HG02981 (cell line): ENCODE results near the gene OVCH1.

Experiments used
- ATAC-seq: cut with Tn5 transposase; IDR thresholded peaks from one replicate; pipeline ENCODE4 v1.9.1; 2021; ENCODE audit warnings: mild to moderate bottlenecking, moderate library complexity; ENCODE audit not compliant: unreplicated experiment

Gene OVCH1, protein sequence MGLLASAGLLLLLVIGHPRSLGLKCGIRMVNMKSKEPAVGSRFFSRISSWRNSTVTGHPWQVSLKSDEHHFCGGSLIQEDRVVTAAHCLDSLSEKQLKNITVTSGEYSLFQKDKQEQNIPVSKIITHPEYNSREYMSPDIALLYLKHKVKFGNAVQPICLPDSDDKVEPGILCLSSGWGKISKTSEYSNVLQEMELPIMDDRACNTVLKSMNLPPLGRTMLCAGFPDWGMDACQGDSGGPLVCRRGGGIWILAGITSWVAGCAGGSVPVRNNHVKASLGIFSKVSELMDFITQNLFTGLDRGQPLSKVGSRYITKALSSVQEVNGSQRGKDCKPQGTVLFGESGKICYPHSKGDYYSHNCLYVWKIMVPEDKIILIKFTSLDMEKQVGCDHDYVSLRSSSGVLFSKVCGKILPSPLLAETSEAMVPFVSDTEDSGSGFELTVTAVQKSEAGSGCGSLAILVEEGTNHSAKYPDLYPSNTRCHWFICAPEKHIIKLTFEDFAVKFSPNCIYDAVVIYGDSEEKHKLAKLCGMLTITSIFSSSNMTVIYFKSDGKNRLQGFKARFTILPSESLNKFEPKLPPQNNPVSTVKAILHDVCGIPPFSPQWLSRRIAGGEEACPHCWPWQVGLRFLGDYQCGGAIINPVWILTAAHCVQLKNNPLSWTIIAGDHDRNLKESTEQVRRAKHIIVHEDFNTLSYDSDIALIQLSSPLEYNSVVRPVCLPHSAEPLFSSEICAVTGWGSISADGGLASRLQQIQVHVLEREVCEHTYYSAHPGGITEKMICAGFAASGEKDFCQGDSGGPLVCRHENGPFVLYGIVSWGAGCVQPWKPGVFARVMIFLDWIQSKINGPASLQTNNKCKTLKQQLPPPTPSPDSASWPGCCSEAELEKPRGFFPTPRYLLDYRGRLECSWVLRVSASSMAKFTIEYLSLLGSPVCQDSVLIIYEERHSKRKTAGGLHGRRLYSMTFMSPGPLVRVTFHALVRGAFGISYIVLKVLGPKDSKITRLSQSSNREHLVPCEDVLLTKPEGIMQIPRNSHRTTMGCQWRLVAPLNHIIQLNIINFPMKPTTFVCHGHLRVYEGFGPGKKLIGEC

GRCh38 chr12:29497588-29497987 lies at the start of gene OVCH1:
Gene OVCH1 (minus strand): TSS chr12:29497686. CDS start chr12:29497686, 0 bp downstream.
- ATAC-seq, result no peak

DNA sequence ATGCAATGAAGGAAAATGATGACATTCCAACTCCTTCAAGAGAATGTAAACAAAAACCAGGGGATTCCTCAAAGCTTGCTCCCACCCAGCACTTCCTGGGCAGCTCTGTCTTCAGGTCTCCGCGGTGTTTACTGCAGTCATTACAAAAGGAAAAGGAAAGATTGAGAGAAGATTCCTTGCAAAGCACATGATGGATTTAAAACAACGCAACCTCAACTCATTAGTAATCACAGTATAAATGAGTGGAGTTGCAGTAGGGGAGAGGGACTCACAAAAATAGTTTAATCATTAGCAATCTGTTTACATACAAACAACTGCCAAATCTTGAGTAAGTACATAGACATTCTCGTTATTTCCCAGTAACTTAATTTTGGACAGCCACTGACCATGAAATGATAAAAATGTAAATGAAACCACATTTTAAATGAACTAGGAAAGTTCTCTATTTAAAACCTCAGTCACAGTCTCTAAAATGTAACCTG lies 49.7 kb upstream of the OVCH1 start:
- no peak for ATAC-seq

- ATAC-seq, result no peak
Measured at GRCh38 chr12:29546000-29546399, 48.5 kb upstream of the OVCH1 start.

DNA sequence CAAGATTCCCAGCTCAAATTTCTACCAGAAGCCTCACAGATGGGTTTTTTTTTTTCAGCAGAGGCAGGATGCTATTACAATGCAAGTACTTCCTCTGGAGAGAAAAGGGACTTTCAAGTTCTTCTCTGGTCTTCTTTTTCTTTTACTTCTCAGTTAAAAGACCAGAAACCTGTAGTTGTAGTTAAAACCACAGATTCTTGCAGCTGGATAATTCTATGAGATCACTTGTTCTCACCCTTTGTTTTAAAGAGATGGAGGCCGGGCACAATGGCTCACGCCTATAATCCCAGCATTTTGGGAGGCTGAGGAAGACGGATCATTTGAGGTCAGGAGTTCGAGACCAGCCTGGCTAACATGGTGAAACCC lies 47.6 kb upstream of the OVCH1 start:
- ATAC-seq, result peak; percentile 74

DNA sequence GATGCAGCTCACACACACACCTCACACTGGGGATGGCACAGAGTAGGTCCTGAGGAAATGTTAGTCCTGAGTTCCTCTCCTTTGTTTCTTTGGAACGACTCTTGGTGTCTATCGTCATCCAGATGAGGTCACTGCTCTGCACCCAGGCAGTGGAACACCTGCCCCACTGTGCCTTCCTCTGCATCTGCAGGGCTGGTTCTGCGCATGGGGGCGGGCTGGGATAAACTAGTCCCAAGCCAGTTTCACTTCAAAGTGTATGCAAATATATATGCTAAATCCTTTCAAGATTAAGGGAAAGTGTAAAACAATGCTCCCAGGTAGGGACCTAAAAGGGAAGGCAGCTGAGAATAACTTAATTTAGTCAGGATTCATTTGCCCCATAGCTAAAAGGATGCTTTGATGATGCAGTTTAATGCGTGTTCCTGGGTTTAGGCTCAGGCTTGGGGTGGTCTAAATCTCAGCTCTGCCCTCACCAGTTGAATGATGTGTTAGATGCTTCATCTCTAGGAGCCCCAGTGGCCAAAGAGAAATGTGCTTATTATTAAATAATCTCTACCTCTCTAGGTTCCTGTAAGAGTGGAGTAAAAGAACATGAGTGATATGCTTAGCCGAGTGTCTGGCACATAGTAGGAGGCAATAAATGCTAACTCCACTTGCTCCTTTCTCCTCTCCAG lies 47.1 kb upstream of the OVCH1 start:
- peak; percentile 46 for ATAC-seq

- no peak for ATAC-seq
Measured at GRCh38 chr12:29543036-29543435, 45.5 kb upstream of the OVCH1 start.

DNA sequence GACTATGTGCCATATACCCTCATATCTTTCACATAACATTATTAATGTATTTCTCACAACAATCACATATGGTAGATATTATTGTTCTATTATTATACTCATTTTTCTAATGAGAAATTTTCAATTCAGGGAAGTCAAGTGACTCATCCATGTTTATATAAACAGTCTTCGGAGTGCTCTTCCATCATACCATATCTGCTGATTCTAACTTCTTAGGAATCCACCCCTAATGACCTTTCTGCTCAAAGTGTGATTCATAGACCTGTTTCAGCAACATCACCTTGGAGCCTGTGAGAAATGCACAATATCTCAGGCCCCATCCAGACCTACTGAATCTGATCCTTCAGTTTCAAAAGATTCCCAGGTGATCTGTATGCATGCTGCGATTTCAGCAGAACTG lies 39.8 kb upstream of the OVCH1 start:
- no peak for ATAC-seq

GRCh38 chr12:29534935-29535334 lies 37.4 kb upstream of the OVCH1 start:
- no peak for ATAC-seq

- ATAC-seq, result no peak
Measured at GRCh38 chr12:29533815-29534489, 36.5 kb upstream of the OVCH1 start.

DNA sequence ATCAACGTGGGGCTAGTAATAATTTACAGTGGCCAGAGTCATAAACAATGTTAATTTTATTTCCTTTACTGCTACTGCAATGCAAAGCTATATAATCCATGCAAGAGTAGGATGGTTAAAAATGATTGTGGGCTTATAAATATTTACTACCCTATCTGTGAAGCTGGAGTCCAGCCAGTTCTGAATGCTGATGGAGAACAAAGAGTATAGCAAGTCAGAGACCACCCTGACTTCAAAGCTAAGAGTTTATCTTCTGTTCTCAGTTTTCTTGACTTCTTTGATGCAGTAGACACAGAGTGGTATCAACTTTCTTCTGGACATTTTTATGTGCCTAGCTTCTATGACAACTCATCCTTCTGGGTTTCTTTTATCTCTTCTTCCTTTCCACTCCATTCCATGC lies 34.0 kb upstream of the OVCH1 start:
- no peak for ATAC-seq

DNA sequence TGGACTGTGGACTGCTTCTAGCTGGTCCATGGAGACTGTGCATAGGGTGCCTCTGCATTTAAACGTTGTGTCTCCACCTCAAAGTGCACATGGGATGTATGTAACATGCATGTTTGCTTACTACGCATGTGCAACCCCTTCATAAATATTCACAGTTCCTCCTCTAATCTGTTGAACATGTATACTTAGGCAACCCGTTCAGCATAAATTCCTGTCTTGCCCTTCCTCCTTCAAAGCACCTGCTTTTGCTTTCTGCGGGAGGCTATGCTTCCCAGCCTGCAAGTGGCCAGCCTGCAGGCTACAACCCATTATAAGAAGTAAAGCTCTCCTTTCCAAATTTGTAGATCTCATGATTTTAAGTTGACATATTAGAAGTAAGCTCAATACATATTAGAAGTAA lies 33.0 kb upstream of the OVCH1 start:
- ATAC-seq, result no peak

GRCh38 chr12:29528161-29528560 lies 30.7 kb upstream of the OVCH1 start:
- ATAC-seq, result no peak

- no peak for ATAC-seq
Measured at GRCh38 chr12:29521951-29522350, 24.5 kb upstream of the OVCH1 start.

DNA sequence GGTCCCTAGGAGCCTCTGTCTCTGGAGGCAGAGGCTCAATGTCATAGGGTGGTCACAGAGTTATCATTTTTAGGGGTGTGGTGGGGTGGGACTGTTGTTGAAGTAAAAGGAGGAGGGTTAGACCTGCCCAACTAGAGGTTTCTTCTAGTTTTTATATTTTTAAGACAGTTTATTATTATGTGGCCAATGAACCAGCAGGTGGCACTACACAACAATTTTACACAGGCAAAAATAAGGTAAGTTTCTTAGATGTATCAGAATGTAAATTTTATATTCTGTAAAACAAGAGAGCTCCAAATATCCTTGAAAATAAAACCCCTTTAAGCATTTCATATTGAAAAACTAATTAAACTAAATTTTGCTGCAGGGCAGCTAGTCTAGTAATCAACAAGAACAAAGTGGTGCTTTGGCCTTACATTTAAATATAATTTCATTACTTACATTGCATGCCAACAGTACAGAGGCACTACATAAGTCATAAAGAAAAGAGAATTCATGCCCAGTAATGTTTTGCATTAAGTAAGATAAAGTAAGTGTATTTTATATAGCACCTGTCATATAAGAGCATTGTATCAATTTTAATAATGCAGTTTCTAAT lies 22.2 kb upstream of the OVCH1 start:
- ATAC-seq, result no peak

GRCh38 chr12:29518407-29518806 lies 20.9 kb upstream of the OVCH1 start:
- no peak for ATAC-seq

GRCh38 chr12:29517264-29517663 lies 19.8 kb upstream of the OVCH1 start:
- no peak for ATAC-seq

- no peak for ATAC-seq
Measured at GRCh38 chr12:29516431-29516875, 19.0 kb upstream of the OVCH1 start.

DNA sequence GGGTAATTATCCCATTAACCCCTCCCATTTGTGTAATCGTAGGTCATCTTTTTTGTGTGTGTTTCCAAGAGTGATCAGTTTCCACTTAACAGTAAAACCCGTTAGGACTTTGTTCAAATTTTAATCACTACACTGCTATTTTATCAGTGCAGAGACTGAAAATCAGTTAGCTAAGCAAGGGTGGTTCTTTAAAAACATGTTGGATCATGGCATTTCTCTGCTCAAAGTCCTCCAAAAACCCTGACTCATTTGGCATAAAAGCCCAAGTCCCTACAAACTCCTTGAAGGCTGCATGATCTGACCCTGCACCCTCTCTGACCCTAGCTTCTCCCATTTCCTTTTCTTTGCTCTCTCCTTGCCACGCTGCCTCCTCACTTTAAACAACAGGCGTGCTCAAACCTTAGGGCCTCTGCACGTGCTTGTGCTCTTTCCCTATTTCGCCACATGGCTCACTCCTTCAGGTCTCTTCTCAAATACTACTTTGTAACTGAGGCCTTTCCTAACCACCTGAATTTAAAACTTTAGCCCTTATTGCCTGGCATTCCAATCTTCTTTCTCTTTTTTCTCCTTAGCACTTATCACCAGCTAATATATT lies 13.2 kb upstream of the OVCH1 start:
- ATAC-seq, result no peak

DNA sequence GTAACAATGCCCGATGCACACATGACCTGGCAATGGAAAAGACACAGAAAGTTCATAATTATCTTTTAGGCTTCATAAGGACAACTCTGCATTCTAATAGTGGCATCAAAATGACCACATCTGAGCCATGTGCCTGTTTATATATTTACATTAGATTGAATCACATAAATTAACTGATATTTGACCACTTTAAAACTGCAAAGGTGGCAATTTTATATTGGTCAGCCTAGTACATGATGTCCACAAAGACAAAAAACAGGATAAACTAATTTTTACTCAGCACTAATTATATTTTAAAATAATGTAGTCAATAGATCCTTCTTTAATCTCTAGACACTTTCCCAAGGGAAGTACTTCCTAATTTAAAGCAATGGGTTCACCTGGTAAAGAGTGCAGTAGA lies 12.0 kb upstream of the OVCH1 start:
- ATAC-seq, result no peak

GRCh38 chr12:29508949-29509348 lies 11.5 kb upstream of the OVCH1 start:
- no peak for ATAC-seq
